T-helper 17 cell (primary cell): ENCODE measurements around the gene TNFRSF12A. TPM values are rescaled to one million over a fixed set of nuclear protein-coding genes. Genes with fewer than 3 reads are reported as not detected.

ENCODE experiments used
- ATAC-seq: fragments of 150-1000 bp; cut with Tn5 transposase; 2 replicates; pipeline ENCODE4 v1.10.0; 2021; ENCODE audit warnings: mild to moderate bottlenecking, moderate library complexity
- DNase-seq, 3 donors: peaks; one replicate each; pipeline versions ENCODE4 v3.0.0 to v3.0.0-alpha.2; 2020 to 2021
- H3K9me3 ChIP-seq: one replicate; pipeline ENCODE4 v1.7.0; 2013; ENCODE audit warnings: low read length, mild to moderate bottlenecking; ENCODE audit not compliant: control insufficient read depth, poor library complexity, severe bottlenecking
- H3K27ac Mint-ChIP-seq: one replicate; pipeline ENCODE4 v1.8.0; 2022; ENCODE audit warnings: mild to moderate bottlenecking, moderate library complexity, mixed read lengths
- H3K27me3 Mint-ChIP-seq: one replicate; pipeline ENCODE4 v1.8.0; 2022; ENCODE audit warnings: mixed read lengths
- H3K36me3 Mint-ChIP-seq: one replicate; pipeline ENCODE4 v1.8.0; 2022; ENCODE audit warnings: low read depth, mixed read lengths
- H3K4me1 Mint-ChIP-seq: one replicate; pipeline ENCODE4 v1.8.0; 2022; ENCODE audit warnings: mild to moderate bottlenecking, mixed read lengths
- H3K4me3 Mint-ChIP-seq: one replicate; pipeline ENCODE4 v1.8.0; 2022; ENCODE audit warnings: mild to moderate bottlenecking, moderate library complexity, mixed read lengths
- total RNA-seq, 4 donors: library from RNA in 2 of 4; stranded (reverse) in 2 of 4; gene quantifications; one replicate each; pipeline ENCODE4 v1.2.3 and lab custom pipeline; 2022 to 2026

Gene TNFRSF12A
- total RNA-seq, 2 donors from 2014 or later: 0.92 to 1.3 TPM

- peaks cover 3% of the 10 kb centered on the region for H3K4me1 Mint-ChIP-seq
- ATAC-seq (peak; percentile 94), DNase-seq (peak; percentile 94 to 97 (median 96))
- peak within 1 kb of the TSS; percentile 86 for H3K4me3 Mint-ChIP-seq
- H3K36me3 Mint-ChIP-seq: no peaks in the 10 kb centered on the region
- H3K27me3 Mint-ChIP-seq: no peaks in the 10 kb centered on the region
- H3K9me3 ChIP-seq: no peaks in the 10 kb centered on the region
- H3K27ac Mint-ChIP-seq: peak within 1 kb of the TSS; percentile 90
These were observed 39.7 kb upstream of the TNFRSF12A start, which contains the start of gene PKMYT1 for GRCh38 chr16:2980227-2981176. TSS of gene PKMYT1 (minus strand) at chr16:2980446. CDS start at chr16:2979657, 789 bp downstream.

GRCh38 chr16:2981177-2981898, 38.8 kb upstream of the TNFRSF12A start:
- Mint-ChIP-seq H3K27ac (peak overlapping the region; percentile 90), H3K36me3 (no peaks in the 10 kb centered on the region), H3K4me3 (peak overlapping the region; percentile 86), H3K27me3 (no peaks in the 10 kb centered on the region), H3K4me1 (peaks cover 3% of the 10 kb centered on the region)
- DNase-seq (no peak), ATAC-seq (no peak)
- H3K9me3 ChIP-seq: no peaks in the 10 kb centered on the region

GRCh38 chr16:2981899-2982250, 38.3 kb upstream of the TNFRSF12A start:
- Mint-ChIP-seq H3K36me3 (no peaks in the 10 kb centered on the region), H3K4me1 (peaks cover 3% of the 10 kb centered on the region), H3K27ac (peak overlapping the region; percentile 90), H3K27me3 (no peaks in the 10 kb centered on the region), H3K4me3 (peak overlapping the region; percentile 86)
- DNase-seq (no peak), ATAC-seq (no peak)
- H3K9me3 ChIP-seq: no peaks in the 10 kb centered on the region

GRCh38 chr16:2982402-2982801, 37.8 kb upstream of the TNFRSF12A start:
- H3K27ac Mint-ChIP-seq: peak overlapping the region; percentile 90
- no peaks in the 10 kb centered on the region for H3K27me3 Mint-ChIP-seq
- DNase-seq (no peak), ATAC-seq (no peak)
- peak overlapping the region; percentile 86 for H3K4me3 Mint-ChIP-seq
- H3K4me1 Mint-ChIP-seq: peaks cover 3% of the 10 kb centered on the region
- no peaks in the 10 kb centered on the region for H3K9me3 ChIP-seq
- H3K36me3 Mint-ChIP-seq: no peaks in the 10 kb centered on the region

- H3K4me3 Mint-ChIP-seq: peak overlapping the region; percentile 45
- peak; percentile 45 to 64 (median 57) for DNase-seq
- H3K27me3 Mint-ChIP-seq: no peaks in the 10 kb centered on the region
- H3K9me3 ChIP-seq: no peaks in the 10 kb centered on the region
- peak; percentile 56 for ATAC-seq
- H3K36me3 Mint-ChIP-seq: no peaks in the 10 kb centered on the region
- H3K4me1 Mint-ChIP-seq: peaks cover 3% of the 10 kb centered on the region
- no peak overlapping the region for H3K27ac Mint-ChIP-seq
These were observed 36.4 kb upstream of the TNFRSF12A start for GRCh38 chr16:2983706-2984136.

- no peak for DNase-seq
These were observed 34.7 kb upstream of the TNFRSF12A start for GRCh38 chr16:2985462-2985861.

GRCh38 chr16:2985893-2986355, 34.2 kb upstream of the TNFRSF12A start:
- peaks cover 3% of the 10 kb centered on the region for H3K4me1 Mint-ChIP-seq
- no peak overlapping the region for H3K27ac Mint-ChIP-seq
- DNase-seq (no peak), ATAC-seq (no peak)
- H3K9me3 ChIP-seq: no peaks in the 10 kb centered on the region
- H3K36me3 Mint-ChIP-seq: no peaks in the 10 kb centered on the region
- H3K27me3 Mint-ChIP-seq: no peaks in the 10 kb centered on the region
- no peak overlapping the region for H3K4me3 Mint-ChIP-seq

More at GRCh38 chr16:2985462-2985861, 34.7 kb upstream of the TNFRSF12A start:
- H3K4me3 Mint-ChIP-seq: no peak overlapping the region
- H3K27ac Mint-ChIP-seq: no peak overlapping the region
- no peaks in the 10 kb centered on the region for H3K36me3 Mint-ChIP-seq
- no peaks in the 10 kb centered on the region for H3K9me3 ChIP-seq
- H3K4me1 Mint-ChIP-seq: peaks cover 3% of the 10 kb centered on the region
- no peak for ATAC-seq
- H3K27me3 Mint-ChIP-seq: no peaks in the 10 kb centered on the region

- no peak for ATAC-seq
- DNase-seq: no peak
- H3K27ac Mint-ChIP-seq: no peak overlapping the region
- H3K36me3 Mint-ChIP-seq: no peaks in the 10 kb centered on the region
- no peaks in the 10 kb centered on the region for H3K9me3 ChIP-seq
- H3K27me3 Mint-ChIP-seq: no peaks in the 10 kb centered on the region
- peaks cover 1% of the 10 kb centered on the region for H3K4me1 Mint-ChIP-seq
- H3K4me3 Mint-ChIP-seq: no peak overlapping the region
These were observed 33.5 kb upstream of the TNFRSF12A start for GRCh38 chr16:2986623-2987188.

GRCh38 chr16:2987286-2987685, 32.9 kb upstream of the TNFRSF12A start:
- Mint-ChIP-seq H3K4me1 (no peaks in the 10 kb centered on the region), H3K4me3 (no peak overlapping the region), H3K27me3 (no peaks in the 10 kb centered on the region), H3K27ac (no peak overlapping the region), H3K36me3 (no peaks in the 10 kb centered on the region)
- no peaks in the 10 kb centered on the region for H3K9me3 ChIP-seq
- ATAC-seq: no peak
- DNase-seq: no peak

GRCh38 chr16:2987833-2988232, 32.3 kb upstream of the TNFRSF12A start:
- no peak overlapping the region for H3K4me3 Mint-ChIP-seq
- no peak for DNase-seq
- no peaks in the 10 kb centered on the region for H3K27me3 Mint-ChIP-seq
- ATAC-seq: no peak
- no peaks in the 10 kb centered on the region for H3K9me3 ChIP-seq
- no peaks in the 10 kb centered on the region for H3K4me1 Mint-ChIP-seq
- no peaks in the 10 kb centered on the region for H3K36me3 Mint-ChIP-seq
- H3K27ac Mint-ChIP-seq: no peak overlapping the region

GRCh38 chr16:2988590-2989099, 31.5 kb upstream of the TNFRSF12A start:
- no peaks in the 10 kb centered on the region for H3K9me3 ChIP-seq
- no peaks in the 10 kb centered on the region for H3K27me3 Mint-ChIP-seq
- H3K4me3 Mint-ChIP-seq: no peak overlapping the region
- no peak overlapping the region for H3K27ac Mint-ChIP-seq
- ATAC-seq: no peak
- DNase-seq: no peak
- no peaks in the 10 kb centered on the region for H3K4me1 Mint-ChIP-seq
- no peaks in the 10 kb centered on the region for H3K36me3 Mint-ChIP-seq

- ATAC-seq: no peak
- no peak for DNase-seq
- no peak overlapping the region for H3K27ac Mint-ChIP-seq
- no peak overlapping the region for H3K4me3 Mint-ChIP-seq
- H3K9me3 ChIP-seq: no peaks in the 10 kb centered on the region
- H3K27me3 Mint-ChIP-seq: no peaks in the 10 kb centered on the region
- H3K4me1 Mint-ChIP-seq: no peaks in the 10 kb centered on the region
- H3K36me3 Mint-ChIP-seq: no peaks in the 10 kb centered on the region
These were observed 29.3 kb upstream of the TNFRSF12A start for GRCh38 chr16:2990891-2991290.
